ENCODE results near the gene CARMIL1. TPM values are rescaled to one million over a fixed set of nuclear protein-coding genes. Genes with fewer than 3 reads are reported as not detected.

CARMIL1 gene
- total RNA-seq, 1 experiment from 2014 or later = 25.2 TPM

DNA sequence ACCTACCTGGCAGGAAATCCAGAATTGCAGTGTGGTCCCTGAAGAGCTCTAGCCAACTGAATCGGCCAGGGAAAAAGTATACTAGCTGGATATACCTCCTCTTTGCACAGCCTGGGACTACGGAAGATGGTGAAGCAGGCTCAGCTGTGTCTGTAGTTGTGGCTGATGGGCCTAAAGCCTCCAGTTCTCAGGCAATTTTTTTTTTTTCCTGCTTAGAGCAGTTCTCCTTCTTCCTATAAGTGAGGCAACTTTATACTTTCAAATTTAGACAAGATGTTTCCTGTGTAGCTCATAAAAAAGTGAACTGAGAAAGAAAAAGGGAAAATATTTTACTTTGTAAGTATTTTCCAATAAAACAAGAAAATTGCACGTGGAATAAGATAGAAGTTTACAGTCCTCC, 172.9 kb downstream of the CARMIL1 start:
- peaks cover 6% of the 10 kb centered on the region for H3K36me3 Mint-ChIP-seq (ENCODE audit: insufficient read depth, unreplicated experiment)
- H3K4me3 Mint-ChIP-seq (ENCODE audit: unreplicated experiment) = no peak overlapping the region
- H3K9me3 Mint-ChIP-seq (ENCODE audit: unreplicated experiment) = no peaks in the 10 kb centered on the region
- BruUV-seq (replicated peaks) = no TSS peak
- intact Hi-C loops (cut with micrococcal nuclease) = no loop called here
- peaks cover 20% of the 10 kb centered on the region for H3K4me1 Mint-ChIP-seq (ENCODE audit: insufficient read depth, unreplicated experiment)
- no peak overlapping the region for H3K27ac Mint-ChIP-seq (ENCODE audit: low read depth, unreplicated experiment)
- no peak for TF ChIP-seq CTCF (IDR thresholded peaks at IDR 0.05; ENCODE audit: unreplicated experiment)
- POLR2A ChIA-PET = interaction anchor here (1.8 kb wide), 1 partner anchor 173 kb away, joined by 4 read pairs; the partner anchor contains the start of gene CARMIL1
- H3K27me3 Mint-ChIP-seq (ENCODE audit: insufficient read depth, unreplicated experiment) = no peaks in the 10 kb centered on the region
- CTCF ChIA-PET = interaction anchor here (0.7 to 1.6 kb wide), 2 partner anchors 39 to 173 kb away, joined by 3 to 4 read pairs; no protein-coding TSS in a partner anchor
- DNase-seq (ENCODE audit: unreplicated experiment) = no peak

DNA sequence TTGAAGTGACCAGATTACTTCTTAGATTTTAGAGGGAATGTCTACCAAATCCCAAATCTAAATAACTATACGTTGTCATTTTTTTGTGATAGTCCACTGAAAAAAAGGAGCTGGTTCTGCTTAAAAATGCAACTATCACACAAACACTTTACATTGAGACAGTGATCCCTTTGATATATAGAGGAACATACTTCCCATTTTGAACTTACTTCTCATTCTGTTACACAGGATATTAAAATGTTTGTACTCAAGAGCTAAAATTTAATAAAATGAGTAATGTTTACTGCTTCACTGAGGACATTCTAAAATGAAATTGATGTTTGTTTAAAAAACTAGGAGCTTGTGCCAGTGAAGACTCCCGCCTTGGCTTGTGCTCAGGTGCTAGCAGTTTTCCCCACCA, 174.1 kb downstream of the CARMIL1 start:
- POLR2A ChIA-PET = interaction anchor here (1.1 to 1.8 kb wide), 4 partner anchors 23 to 211 kb away, joined by 3 to 7 read pairs (median 4); partner anchors contain the start of gene CARMIL1
- no peak overlapping the region for H3K27ac Mint-ChIP-seq (ENCODE audit: low read depth, unreplicated experiment)
- no peak for DNase-seq (ENCODE audit: unreplicated experiment)

DNA sequence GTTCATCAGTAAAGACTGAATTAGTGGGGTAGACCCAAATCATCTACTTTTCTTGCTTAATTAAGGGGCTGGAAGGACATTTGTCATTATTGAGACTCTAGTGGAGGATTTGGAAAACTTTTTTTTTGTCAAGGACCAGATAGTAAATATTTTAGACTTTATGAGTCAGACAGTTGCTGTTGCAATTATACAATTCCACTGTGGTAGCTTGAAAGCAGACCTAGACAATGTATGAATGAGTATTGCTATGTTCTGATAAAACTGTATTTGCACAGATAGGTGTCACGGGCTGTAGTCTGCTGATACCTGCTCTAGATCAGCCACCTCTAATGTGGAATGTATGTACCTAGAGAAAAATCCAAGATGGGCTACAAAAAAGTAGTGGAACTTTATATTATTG, 175.0 kb downstream of the CARMIL1 start:
- Mint-ChIP-seq H3K27ac (ENCODE audit: low read depth, unreplicated experiment) (no peak overlapping the region), H3K9me3 (ENCODE audit: unreplicated experiment) (no peaks in the 10 kb centered on the region), H3K4me3 (ENCODE audit: unreplicated experiment) (no peak overlapping the region), H3K27me3 (ENCODE audit: insufficient read depth, unreplicated experiment) (no peaks in the 10 kb centered on the region), H3K4me1 (ENCODE audit: insufficient read depth, unreplicated experiment) (peaks cover 3% of the 10 kb centered on the region), H3K36me3 (ENCODE audit: insufficient read depth, unreplicated experiment) (peaks cover 6% of the 10 kb centered on the region)
- POLR2A ChIA-PET = interaction anchor here (1.1 to 1.8 kb wide), 2 partner anchors 22 to 211 kb away, joined by 3 to 7 read pairs; no protein-coding TSS in a partner anchor
- intact Hi-C loops (cut with micrococcal nuclease) = no loop called here
- BruUV-seq (replicated peaks) = no TSS peak
- no peak for TF ChIP-seq CTCF (IDR thresholded peaks at IDR 0.05; ENCODE audit: unreplicated experiment)
- no peak for DNase-seq (ENCODE audit: unreplicated experiment)
- CTCF ChIA-PET = interaction anchor here (0.6 to 1.4 kb wide), 2 partner anchors 16 to 189 kb away, joined by 3 read pairs; no protein-coding TSS in a partner anchor

More for the DNA sequence above, 174.1 kb downstream of the CARMIL1 start:
- Mint-ChIP-seq H3K4me1 (ENCODE audit: insufficient read depth, unreplicated experiment) (peaks cover 10% of the 10 kb centered on the region), H3K27me3 (ENCODE audit: insufficient read depth, unreplicated experiment) (no peaks in the 10 kb centered on the region), H3K4me3 (ENCODE audit: unreplicated experiment) (no peak overlapping the region), H3K36me3 (ENCODE audit: insufficient read depth, unreplicated experiment) (peaks cover 6% of the 10 kb centered on the region), H3K9me3 (ENCODE audit: unreplicated experiment) (no peaks in the 10 kb centered on the region)
- no TSS peak for BruUV-seq (replicated peaks)
- CTCF ChIA-PET = interaction anchor here (0.6 to 1.6 kb wide), 4 partner anchors 56 to 263 kb away, joined by 3 to 4 read pairs (median 3); no protein-coding TSS in a partner anchor
- intact Hi-C loops (cut with micrococcal nuclease) = no loop called here
- TF ChIP-seq CTCF (IDR thresholded peaks at IDR 0.05; ENCODE audit: unreplicated experiment) = no peak

GRCh38 chr6:25456249-25457040, 177.3 kb downstream of the CARMIL1 start:
- CTCF ChIA-PET = interaction anchor here (0.6 to 1.4 kb wide), 7 partner anchors 8 to 191 kb away, joined by 3 to 12 read pairs (median 4); partner anchors contain the start of gene CARMIL1
- no peak for TF ChIP-seq CTCF (IDR thresholded peaks at IDR 0.05; ENCODE audit: unreplicated experiment)
- Mint-ChIP-seq H3K27me3 (ENCODE audit: insufficient read depth, unreplicated experiment) (no peaks in the 10 kb centered on the region), H3K9me3 (ENCODE audit: unreplicated experiment) (no peaks in the 10 kb centered on the region), H3K4me3 (ENCODE audit: unreplicated experiment) (no peak overlapping the region), H3K36me3 (ENCODE audit: insufficient read depth, unreplicated experiment) (peaks cover 6% of the 10 kb centered on the region), H3K27ac (ENCODE audit: low read depth, unreplicated experiment) (no peak overlapping the region), H3K4me1 (ENCODE audit: insufficient read depth, unreplicated experiment) (no peaks in the 10 kb centered on the region)
- BruUV-seq (replicated peaks) = no TSS peak
- intact Hi-C loops (cut with micrococcal nuclease) = no loop called here
- DNase-seq (ENCODE audit: unreplicated experiment) = no peak
- POLR2A ChIA-PET = interaction anchor here (0.7 to 1.1 kb wide), 3 partner anchors 9 to 177 kb away, joined by 3 read pairs; partner anchors contain the start of gene CARMIL1
